Motor neuron (in vitro differentiated cells): ENCODE data around the gene SAXO1. TPM values are rescaled to one million over a fixed set of nuclear protein-coding genes. Genes with fewer than 3 reads are reported as not detected.

Experiments
- ATAC-seq, 8 experiments: fragments of 200-7000 bp; cut with Tn5 transposase; replicated peaks in 6 of 8; 2 replicates each; pipeline ENCODE4 v1.8.0; 2021; ENCODE audit warnings: mild to moderate bottlenecking in 8 of 8, moderate library complexity in 8 of 8
- H3K27ac ChIP-seq, 2 donors: fragments of 250-450 bp; sonication (Bioruptor Pico); 2 replicates each; pipeline ENCODE4 v1.9.0; 2021; ENCODE audit warnings: antibody characterized with exemption in 2 of 2, mild to moderate bottlenecking in 2 of 2, moderate library complexity in 1 of 2
- H3K4me1 ChIP-seq, 2 donors: fragments of 250-450 bp; sonication (Bioruptor Pico); replicated peaks in 1 of 2; 2 replicates each; pipeline ENCODE4 v1.6.1; 2021; ENCODE audit warnings: antibody characterized with exemption in 2 of 2, mild to moderate bottlenecking in 2 of 2, moderate library complexity in 1 of 2
- H3K4me3 ChIP-seq, 5 donors: fragments of 250-450 bp; sonication (Bioruptor Pico); 2 replicates each; pipeline ENCODE4 v1.9.0; 2021; ENCODE audit warnings: antibody characterized with exemption in 5 of 5, mild to moderate bottlenecking in 5 of 5, moderate library complexity in 4 of 5
- WGBS, 10 experiments: fragments of 450-650 bp; shearing (Covaris generic); methylation state at CpG; one replicate each; pipeline ENCODE4 v1.0.0; 2022; 5-methylcytosine and 5-hydroxymethylcytosine counted together
- in situ Hi-C, 9 experiments: fragments of 400-800 bp; cut with MboI; loops; one replicate each; pipeline ENCODE4 v1.15.0; 2021; ENCODE audit warnings: low sequenced_read_pairs in 9 of 9, low pct_unique_long_range_greater_than_20kb in 2 of 9; ENCODE audit not compliant: unreplicated experiment in 9 of 9
- total RNA-seq, 8 experiments: library from RNA; unstranded; fragments of 300-600 nt; gene quantifications; 2 replicates each; pipeline versions ENCODE4 v1.2.3 to v1.2.4, GENCODE V29; 2022

Gene SAXO1, protein sequence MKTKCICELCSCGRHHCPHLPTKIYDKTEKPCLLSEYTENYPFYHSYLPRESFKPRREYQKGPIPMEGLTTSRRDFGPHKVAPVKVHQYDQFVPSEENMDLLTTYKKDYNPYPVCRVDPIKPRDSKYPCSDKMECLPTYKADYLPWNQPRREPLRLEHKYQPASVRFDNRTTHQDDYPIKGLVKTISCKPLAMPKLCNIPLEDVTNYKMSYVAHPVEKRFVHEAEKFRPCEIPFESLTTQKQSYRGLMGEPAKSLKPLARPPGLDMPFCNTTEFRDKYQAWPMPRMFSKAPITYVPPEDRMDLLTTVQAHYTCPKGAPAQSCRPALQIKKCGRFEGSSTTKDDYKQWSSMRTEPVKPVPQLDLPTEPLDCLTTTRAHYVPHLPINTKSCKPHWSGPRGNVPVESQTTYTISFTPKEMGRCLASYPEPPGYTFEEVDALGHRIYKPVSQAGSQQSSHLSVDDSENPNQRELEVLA
- total RNA-seq, result under 1 TPM; 0.21 to 0.92 (median 0.34) TPM

DNA sequence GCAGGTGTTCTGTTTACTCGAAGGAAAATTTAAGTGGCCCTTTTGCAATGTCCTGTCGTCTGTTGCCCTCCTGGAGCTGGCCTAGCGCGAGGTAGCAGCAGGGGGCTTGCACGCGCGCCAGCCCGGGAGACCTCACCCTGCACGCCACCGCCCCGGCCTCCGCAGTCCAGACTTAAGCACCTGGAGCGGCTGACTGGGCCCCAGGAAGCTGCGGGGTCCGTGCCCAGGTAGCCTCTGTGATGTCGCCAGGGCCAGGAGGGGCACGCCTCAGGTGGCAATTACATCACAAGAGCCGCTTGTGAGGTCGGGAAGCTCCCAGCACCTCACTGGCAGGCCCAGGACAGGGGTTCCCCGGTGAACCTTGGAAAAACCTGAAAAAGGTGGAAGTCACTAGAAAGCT, at the start of gene SAXO1:
Gene SAXO1, minus strand, starts transcription at position 195 of the 400 bp plus-strand sequence. CDS start 301 bp downstream, outside the sequence.
- WGBS, 10 experiments, result 80 to 100% (median 93%) methylated on average over 1 to 6 of the region's 20 CpGs; no CpG with 5 or more reads in 6 of the 10 experiments
- no peak within 1 kb of the TSS for H3K27ac ChIP-seq
- H3K4me1 ChIP-seq, result no peaks in the 10 kb centered on the region
- no peak within 1 kb of the TSS for H3K4me3 ChIP-seq
- no peak for ATAC-seq
- in situ Hi-C loops, result loop anchor here in 6 of 9 experiments (25.0 kb wide), 3 partner anchors 771 to 1496 kb away; no protein-coding TSS in a partner anchor

GRCh38 chr9:19074836-19075235, 41.8 kb upstream of the SAXO1 start:
- ATAC-seq, result no peak
- in situ Hi-C loops, result no loop called here

DNA sequence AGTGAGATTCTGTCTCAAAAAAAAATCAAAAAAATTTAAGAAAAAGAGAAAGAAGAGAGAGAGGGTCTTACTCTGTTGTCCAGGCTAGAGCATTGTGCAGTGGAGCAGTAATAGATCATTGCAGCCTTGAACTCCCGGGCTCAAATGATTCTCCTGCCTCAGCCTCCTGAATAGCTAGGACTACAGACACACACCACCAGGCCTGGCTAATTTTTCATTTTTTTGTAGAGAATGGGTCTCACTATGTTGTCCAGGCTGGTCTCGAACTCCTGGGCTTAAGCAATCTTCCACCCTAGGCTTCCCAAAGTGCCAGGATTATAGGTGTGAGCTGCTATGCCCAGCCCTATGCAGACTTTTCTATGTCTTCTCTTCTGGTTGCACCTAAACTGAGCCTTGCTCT, 41.2 kb upstream of the SAXO1 start:
- Histone ChIP-seq H3K4me1 (no peaks in the 10 kb centered on the region), H3K4me3 (no peak overlapping the region), H3K27ac (no peak overlapping the region)
- ATAC-seq, result no peak
- in situ Hi-C loops, result no loop called here
- WGBS, 10 experiments, result 93 to 100% (median 100%) methylated on average over 1 to 2 of the region's 2 CpGs; no CpG with 5 or more reads in 3 of the 10 experiments

More at GRCh38 chr9:19074836-19075235, 41.8 kb upstream of the SAXO1 start:
- H3K4me1 ChIP-seq, result no peaks in the 10 kb centered on the region
- H3K4me3 ChIP-seq, result no peak overlapping the region
- no peak overlapping the region for H3K27ac ChIP-seq
- WGBS, 10 experiments, result 88 to 100% (median 100%) methylated on average over 1 of the region's 1 CpG; no CpG with 5 or more reads in 2 of the 10 experiments

- peaks cover under 1 to 9% of the 10 kb centered on the region in 2 donors for H3K4me1 ChIP-seq
- H3K27ac ChIP-seq, result no peak overlapping the region
- in situ Hi-C loops, result no loop called here
- no peak for ATAC-seq
- H3K4me3 ChIP-seq, result no peak overlapping the region
Measured at GRCh38 chr9:19057033-19057432, 24.0 kb upstream of the SAXO1 start.

- in situ Hi-C loops, result no loop called here
- peak overlapping the region; percentile 72 to 91 (median 76) for H3K4me3 ChIP-seq
- 10 to 60% (median 43%) methylated on average over 1 to 12 of the region's 12 CpGs; no CpG with 5 or more reads in 1 of the 10 experiments for WGBS, 10 experiments
- H3K4me1 ChIP-seq, result peaks cover 14 to 26% of the 10 kb centered on the region in 2 donors
- H3K27ac ChIP-seq, result no peak overlapping the region
- ATAC-seq, result peak in 1 of 8 experiments; percentile 1
Measured at GRCh38 chr9:19050637-19051591, 17.9 kb upstream of the SAXO1 start.

DNA sequence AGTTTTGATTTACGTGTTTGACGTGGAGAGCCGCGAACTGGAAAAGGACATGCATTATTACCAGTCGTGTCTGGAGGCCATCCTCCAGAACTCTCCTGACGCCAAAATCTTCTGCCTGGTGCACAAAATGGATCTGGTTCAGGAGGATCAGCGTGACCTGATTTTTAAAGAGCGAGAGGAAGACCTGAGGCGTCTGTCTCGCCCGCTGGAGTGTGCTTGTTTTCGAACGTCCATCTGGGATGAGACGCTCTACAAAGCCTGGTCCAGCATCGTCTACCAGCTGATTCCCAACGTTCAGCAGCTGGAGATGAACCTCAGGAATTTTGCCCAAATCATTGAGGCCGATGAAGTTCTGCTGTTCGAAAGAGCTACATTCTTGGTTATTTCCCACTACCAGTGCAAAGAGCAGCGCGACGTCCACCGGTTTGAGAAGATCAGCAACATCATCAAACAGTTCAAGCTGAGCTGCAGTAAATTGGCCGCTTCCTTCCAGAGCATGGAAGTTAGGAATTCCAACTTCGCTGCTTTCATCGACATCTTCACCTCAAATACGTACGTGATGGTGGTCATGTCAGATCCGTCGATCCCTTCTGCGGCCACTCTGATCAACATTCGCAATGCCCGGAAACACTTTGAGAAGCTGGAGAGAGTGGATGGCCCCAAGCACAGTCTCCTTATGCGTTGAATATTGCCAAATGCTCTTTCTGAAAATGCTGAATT, 17.1 kb upstream of the SAXO1 start:
- in situ Hi-C loops, result loop anchor here in 6 of 9 experiments (25.0 kb wide), 3 partner anchors 788 to 1513 kb away; no protein-coding TSS in a partner anchor
- Histone ChIP-seq H3K4me1 (peaks cover 14 to 26% of the 10 kb centered on the region in 2 donors), H3K4me3 (peak overlapping the region; percentile 72 to 91 (median 76)), H3K27ac (peak overlapping the region; percentile 91 to 96)
- ATAC-seq, result peak in 3 of 8 experiments; percentile 0 to 2 (median 2)
- 0 to 13% (median 1%) methylated on average over 7 to 21 of the region's 33 CpGs; no CpG with 5 or more reads in 2 of the 10 experiments for WGBS, 10 experiments

DNA sequence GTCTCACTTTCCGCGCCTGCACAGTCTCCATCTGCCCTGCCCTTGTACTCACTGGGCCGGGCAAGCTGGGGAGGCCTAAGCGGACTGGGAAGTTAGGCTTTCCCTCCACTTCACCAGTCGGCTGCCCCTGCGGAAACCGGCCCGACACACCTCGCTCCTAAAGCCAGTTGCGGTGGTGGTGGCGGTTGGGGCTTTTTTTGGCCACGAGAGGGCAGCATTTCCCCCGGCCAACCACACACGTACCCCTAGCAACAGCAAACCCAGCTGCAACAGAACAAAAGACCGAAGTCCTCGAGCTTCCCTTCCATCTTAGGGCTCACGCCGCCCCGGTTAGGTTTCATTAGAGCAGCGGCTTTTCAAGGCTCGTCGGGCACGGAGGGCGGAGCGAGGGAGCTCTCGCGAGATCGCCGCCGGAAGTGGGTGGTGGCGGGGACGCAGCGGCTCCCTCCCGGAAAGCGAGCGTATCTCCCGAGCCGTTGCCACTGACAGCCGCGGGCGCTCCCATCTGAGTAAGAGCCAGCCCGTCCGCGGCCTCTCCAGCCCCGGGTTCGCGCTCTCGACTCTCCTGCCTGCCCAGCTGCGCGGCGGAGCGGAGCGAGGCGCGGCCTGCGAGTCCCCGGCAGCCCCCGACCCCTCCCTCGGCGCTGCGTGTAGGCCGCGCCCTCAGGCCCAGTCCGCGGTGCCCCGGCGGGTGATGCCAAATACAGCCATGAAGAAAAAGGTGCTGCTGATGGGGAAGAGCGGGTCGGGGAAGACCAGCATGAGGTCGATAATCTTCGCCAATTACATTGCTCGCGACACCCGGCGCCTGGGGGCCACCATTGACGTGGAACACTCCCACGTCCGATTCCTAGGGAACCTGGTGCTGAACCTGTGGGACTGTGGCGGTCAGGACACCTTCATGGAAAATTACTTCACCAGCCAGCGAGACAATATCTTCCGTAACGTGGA, 16.2 kb upstream of the SAXO1 start, which contains the start of gene RRAGA:
Gene RRAGA, plus strand, starts transcription at position 462 of the 951 bp plus-strand sequence. Its CDS starts 233 bp downstream, at position 695.
- Histone ChIP-seq H3K27ac (peak within 1 kb of the TSS; percentile 91 to 96), H3K4me1 (peaks cover 14 to 26% of the 10 kb centered on the region in 2 donors), H3K4me3 (peak within 1 kb of the TSS; percentile 72 to 91 (median 76))
- WGBS, 10 experiments, result 0 to 5% (median 2%) methylated on average over 4 to 23 of the region's 82 CpGs; no CpG with 5 or more reads in 5 of the 10 experiments
- ATAC-seq, result peak; percentile 84 to 93 (median 91)
- in situ Hi-C loops, result loop anchor here in 6 of 9 experiments (25.0 kb wide), 3 partner anchors 787 to 1512 kb away; no protein-coding TSS in a partner anchor

DNA sequence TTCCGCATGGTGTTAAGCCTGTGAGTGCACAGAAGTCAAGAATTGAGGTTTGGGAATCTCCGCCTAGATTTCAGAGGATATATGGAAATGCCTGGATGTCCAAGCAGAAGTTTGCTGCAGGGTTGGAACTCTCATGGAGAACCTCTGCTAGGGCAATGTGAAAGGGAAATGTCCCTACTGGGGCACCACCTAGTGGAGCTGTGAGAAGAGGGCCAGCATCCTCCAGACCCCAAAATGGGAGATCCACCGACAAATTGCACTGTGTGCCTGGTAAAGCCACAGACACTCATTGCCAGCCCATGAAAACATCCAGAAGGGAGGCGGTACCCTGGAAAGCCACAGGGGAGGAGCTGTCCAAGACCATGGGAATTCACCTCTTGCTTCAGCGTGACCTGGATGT, 3.6 kb upstream of the SAXO1 start:
- in situ Hi-C loops, result loop anchor here in 6 of 9 experiments (25.0 kb wide), 3 partner anchors 774 to 1499 kb away; no protein-coding TSS in a partner anchor
- no peak for ATAC-seq
- Histone ChIP-seq H3K27ac (no peak overlapping the region), H3K4me1 (no peaks in the 10 kb centered on the region), H3K4me3 (no peak overlapping the region)
- WGBS, 10 experiments, result 93 to 100% (median 100%) methylated on average over 1 to 4 of the region's 5 CpGs; no CpG with 5 or more reads in 2 of the 10 experiments

DNA sequence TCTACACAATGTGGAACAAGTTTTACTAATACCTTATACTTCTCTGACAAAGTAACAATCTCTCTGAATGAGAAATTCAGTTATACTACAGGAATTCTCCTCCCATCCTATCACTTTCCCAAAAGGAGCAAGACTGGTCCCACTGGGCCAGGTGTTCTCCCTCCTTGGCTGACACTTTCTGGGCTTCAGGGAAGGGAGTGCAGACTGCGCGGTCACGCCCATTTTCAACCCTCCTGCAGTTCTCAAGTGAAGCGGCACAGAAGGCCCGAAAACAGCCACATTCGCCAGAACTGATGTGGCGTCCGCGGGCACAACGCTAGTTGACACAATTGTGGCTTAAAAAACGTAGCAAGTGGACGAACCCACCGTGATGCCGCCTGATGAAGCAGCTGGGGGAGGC, 603 bp downstream of the SAXO1 start:
- in situ Hi-C loops, result loop anchor here in 6 of 9 experiments (25.0 kb wide), 3 partner anchors 770 to 1495 kb away; no protein-coding TSS in a partner anchor
- no peak overlapping the region for H3K4me3 ChIP-seq
- no peaks in the 10 kb centered on the region for H3K4me1 ChIP-seq
- no peak for ATAC-seq
- 80 to 100% (median 89%) methylated on average over 1 to 11 of the region's 14 CpGs; no CpG with 5 or more reads in 3 of the 10 experiments for WGBS, 10 experiments
- H3K27ac ChIP-seq, result no peak overlapping the region

- in situ Hi-C loops, result loop anchor here in 6 of 9 experiments (25.0 kb wide), 3 partner anchors 769 to 1494 kb away; no protein-coding TSS in a partner anchor
- no peak overlapping the region for H3K4me3 ChIP-seq
- 80 to 89% methylated on average over 1 of the region's 1 CpG; no CpG with 5 or more reads in 8 of the 10 experiments for WGBS, 10 experiments
- peak in 2 of 8 experiments; percentile 86 to 89 for ATAC-seq
- no peak overlapping the region for H3K27ac ChIP-seq
- H3K4me1 ChIP-seq, result no peaks in the 10 kb centered on the region
Measured at GRCh38 chr9:19030899-19031298, 2.1 kb downstream of the SAXO1 start.
